HCT116 (cell line): ENCODE data around the gene MRPL24. TPM values are rescaled to one million over a fixed set of nuclear protein-coding genes. Genes with fewer than 3 reads are reported as not detected.

Source experiments
- ATAC-seq: fragments of 200-7000 bp; cut with Tn5 transposase; 2 replicates; pipeline ENCODE4 v1.9.1; 2020; ENCODE audit warnings: mild to moderate bottlenecking, moderate library complexity
- BruUV-seq: library from RNA; stranded (reverse); fragments of 400-500 nt; replicated peaks from 2 replicates; lab custom pipeline; 2021; lab: Mats Ljungman, UMichigan
- CTCF ChIA-PET: fragments of 300-600 bp; sonication (Branson Sonifier 250); formaldehyde crosslinking; loops from one replicate; lab custom pipeline; 2021; ENCODE audit warnings: antibody characterized with exemption; lab: Charles Lee
- POLR2A ChIA-PET: fragments of 300-600, 350-600 bp; sonication (Branson Sonifier 250); formaldehyde crosslinking; loops from one replicate; lab custom pipeline; 2021; ENCODE audit warnings: antibody characterized with exemption; lab: Charles Lee
- RAD21 ChIA-PET, 2 experiments: fragments of 300-600 bp; sonication (Branson Sonifier 250); formaldehyde crosslinking; loops; one replicate each; lab custom pipeline; 2023; ENCODE audit warnings: low total read pairs in 2 of 2; ENCODE audit not compliant: uncharacterized antibody in 2 of 2, unreplicated experiment in 2 of 2, low non-redundant PET in 1 of 2; lab: Charles Lee
- DNase-seq: peaks from one replicate; pipeline ENCODE4 v3.0.0-alpha.2; 2010; ENCODE audit warnings: low read depth, low spot score
- H2AFZ ChIP-seq: fragments of 200-600 bp; shearing (Covaris generic), sonication (generic); 2 replicates; pipeline ENCODE4 v1.6.1; 2017; ENCODE audit warnings: low read depth, mixed run types, mixed read lengths, antibody characterized with exemption, low read length; ENCODE audit not compliant: poor library complexity, severe bottlenecking
- H3K27ac ChIP-seq: 2 replicates; pipeline ENCODE4 v1.5.1; 2012; ENCODE audit warnings: low read depth, low read length
- H3K27me3 ChIP-seq: fragments of 200-600 bp; sonication (generic); 2 replicates; pipeline ENCODE4 v1.6.1; 2016; ENCODE audit warnings: mixed run types, low read length, mixed read lengths; ENCODE audit not compliant: insufficient read depth
- H3K36me3 ChIP-seq, 2 experiments: fragments of 200-500 bp in 1 of 2; fragments of 200-600 bp in 1 of 2; sonication (Bioruptor generic) in 1 of 2; sonication (generic) in 1 of 2; 2 replicates each; pipeline versions ENCODE4 v1.5.1 to v1.6.1; 2014 to 2016; ENCODE audit warnings: low read length in 2 of 2, inconsistent platforms in 1 of 2, mixed read lengths in 1 of 2, mixed run types in 1 of 2; ENCODE audit not compliant: insufficient read depth in 2 of 2, control insufficient read depth in 1 of 2
- H3K4me1 ChIP-seq, 2 experiments: fragments of 200-600 bp in 1 of 2; sonication (generic) in 1 of 2; 2 replicates each; pipeline versions ENCODE4 v1.5.1 to v1.6.1; 2012 to 2017; ENCODE audit warnings: low read length in 2 of 2, inconsistent platforms in 1 of 2, mild to moderate bottlenecking in 1 of 2, mixed read lengths in 1 of 2, mixed run types in 1 of 2, moderate library complexity in 1 of 2; ENCODE audit not compliant: insufficient read depth in 2 of 2, control insufficient read depth in 1 of 2
- H3K4me2 ChIP-seq: fragments of 200-600 bp; sonication (generic); 2 replicates; pipeline ENCODE4 v1.6.1; 2017; ENCODE audit warnings: mixed run types, low read length, mixed read lengths
- H3K4me3 ChIP-seq, 2 experiments: fragments of 200-600 bp in 1 of 2; sonication (generic) in 1 of 2; replicated peaks in 1 of 2; 2 replicates each; pipeline ENCODE4 v1.5.1; 2011 to 2016; ENCODE audit warnings: low read length in 2 of 2, control low read depth in 1 of 2, low read depth in 1 of 2, mild to moderate bottlenecking in 1 of 2, mixed read lengths in 1 of 2, mixed run types in 1 of 2
- H3K79me2 ChIP-seq: fragments of 200-600 bp; sonication (generic); 2 replicates; pipeline ENCODE4 v1.6.1; 2017; ENCODE audit warnings: mild to moderate bottlenecking, mixed run types, low read length, moderate library complexity, mixed read lengths; ENCODE audit not compliant: insufficient read depth
- H3K9ac ChIP-seq: fragments of 200-600 bp; sonication (generic); 2 replicates; pipeline ENCODE4 v1.6.1; 2016; ENCODE audit warnings: low read length, mixed read lengths
- H3K9me2 ChIP-seq: fragments of 200-600 bp; sonication (generic), shearing (Covaris generic); 2 replicates; pipeline ENCODE4 v1.6.1; 2017; ENCODE audit warnings: mixed run types, mild to moderate bottlenecking, moderate library complexity; ENCODE audit not compliant: insufficient read depth
- H3K9me3 ChIP-seq, 2 experiments: fragments of 200-500 bp in 1 of 2; fragments of 200-600 bp in 1 of 2; sonication (Bioruptor generic) in 1 of 2; sonication (generic) in 1 of 2; 2 replicates each; pipeline ENCODE4 v1.6.1; 2014 to 2017; ENCODE audit warnings: low read length in 2 of 2, mixed read lengths in 2 of 2, inconsistent platforms in 1 of 2, low read depth in 1 of 2, mild to moderate bottlenecking in 1 of 2, mixed run types in 1 of 2, moderate library complexity in 1 of 2; ENCODE audit not compliant: control insufficient read depth in 1 of 2, insufficient read depth in 1 of 2
- H4K20me1 ChIP-seq: fragments of 200-600 bp; sonication (generic), shearing (Covaris generic); 2 replicates; pipeline ENCODE4 v1.6.1; 2017; ENCODE audit warnings: mixed run types, mild to moderate bottlenecking, moderate library complexity; ENCODE audit not compliant: insufficient read depth
- CBX3 ChIP-seq: IDR thresholded peaks from 2 replicates; pipeline ENCODE4 v1.6.1; 2012; ENCODE audit warnings: low read depth
- EGR1 ChIP-seq: IDR thresholded peaks from 2 replicates; pipeline ENCODE4 v1.6.1; 2012; ENCODE audit warnings: low read depth
- EZH2phosphoT487 ChIP-seq: fragments of 200-600 bp; IDR thresholded peaks from 2 replicates; pipeline ENCODE4 v1.6.1; 2018; ENCODE audit warnings: antibody characterized with exemption, borderline replicate concordance
- FOSL1 ChIP-seq: IDR thresholded peaks from 2 replicates; pipeline ENCODE4 v1.6.1; 2012; ENCODE audit warnings: low read depth
- JUND ChIP-seq: IDR thresholded peaks from 2 replicates; pipeline ENCODE4 v1.6.1; 2012
- POLR2A ChIP-seq: IDR thresholded peaks from 2 replicates; pipeline ENCODE4 v1.7.0; 2011; ENCODE audit warnings: borderline replicate concordance; ENCODE audit not compliant: insufficient read depth, insufficient read length; ENCODE audit errors: extremely low read depth
- POLR2AphosphoS5 ChIP-seq: IDR thresholded peaks from 2 replicates; pipeline ENCODE4 v1.6.1; 2011; ENCODE audit warnings: mild to moderate bottlenecking, low read depth, low read length, moderate library complexity
- RAD21 ChIP-seq: IDR thresholded peaks from 2 replicates; pipeline ENCODE4 v1.6.1; 2012; ENCODE audit warnings: low read depth, mild to moderate bottlenecking
- SIN3A ChIP-seq: IDR thresholded peaks from 2 replicates; pipeline ENCODE4 v1.6.1; 2012; ENCODE audit warnings: low read depth
- TCF7L2 ChIP-seq: IDR thresholded peaks from 2 replicates; pipeline ENCODE4 v1.7.0; 2011; ENCODE audit warnings: borderline replicate concordance, inconsistent platforms; ENCODE audit not compliant: insufficient read depth, insufficient read length; ENCODE audit errors: extremely low read depth
- YY1 ChIP-seq: IDR thresholded peaks from 2 replicates; pipeline ENCODE4 v1.6.1; 2011; ENCODE audit warnings: low read length, low read depth, moderate library complexity, mild to moderate bottlenecking; ENCODE audit not compliant: insufficient replicate concordance; ENCODE audit errors: extremely low read depth
- ZNF274 ChIP-seq: fragments of 200-500 bp; sonication (Bioruptor generic); IDR thresholded peaks from 2 replicates; pipeline ENCODE4 v1.6.1; 2014; ENCODE audit warnings: mild to moderate bottlenecking, low read depth, low read length, inconsistent platforms
- intact Hi-C: fragments of 100-400 bp; cut with micrococcal nuclease; formaldehyde crosslinking; loops from 2 replicates; pipeline ENCODE4 v1.10.0; 2022
- total RNA-seq: library from RNA; stranded (reverse); gene quantifications from one replicate; pipeline ENCODE4 v1.2.1, GENCODE V29; 2021; ENCODE audit not compliant: unreplicated experiment
- TF ChIP-seq, protein P1 (sequence below): IDR thresholded peaks from 2 replicates; pipeline ENCODE4 v1.6.1; 2012
- TF ChIP-seq, protein P2 (sequence below): IDR thresholded peaks from 2 replicates; pipeline ENCODE4 v1.6.1; 2011; ENCODE audit warnings: mild to moderate bottlenecking, low read length, moderate library complexity; ENCODE audit not compliant: insufficient replicate concordance; ENCODE audit errors: extremely low read depth

Gene MRPL24
- total RNA-seq, 1 experiment from 2014 or later: 111 TPM

DNA sequence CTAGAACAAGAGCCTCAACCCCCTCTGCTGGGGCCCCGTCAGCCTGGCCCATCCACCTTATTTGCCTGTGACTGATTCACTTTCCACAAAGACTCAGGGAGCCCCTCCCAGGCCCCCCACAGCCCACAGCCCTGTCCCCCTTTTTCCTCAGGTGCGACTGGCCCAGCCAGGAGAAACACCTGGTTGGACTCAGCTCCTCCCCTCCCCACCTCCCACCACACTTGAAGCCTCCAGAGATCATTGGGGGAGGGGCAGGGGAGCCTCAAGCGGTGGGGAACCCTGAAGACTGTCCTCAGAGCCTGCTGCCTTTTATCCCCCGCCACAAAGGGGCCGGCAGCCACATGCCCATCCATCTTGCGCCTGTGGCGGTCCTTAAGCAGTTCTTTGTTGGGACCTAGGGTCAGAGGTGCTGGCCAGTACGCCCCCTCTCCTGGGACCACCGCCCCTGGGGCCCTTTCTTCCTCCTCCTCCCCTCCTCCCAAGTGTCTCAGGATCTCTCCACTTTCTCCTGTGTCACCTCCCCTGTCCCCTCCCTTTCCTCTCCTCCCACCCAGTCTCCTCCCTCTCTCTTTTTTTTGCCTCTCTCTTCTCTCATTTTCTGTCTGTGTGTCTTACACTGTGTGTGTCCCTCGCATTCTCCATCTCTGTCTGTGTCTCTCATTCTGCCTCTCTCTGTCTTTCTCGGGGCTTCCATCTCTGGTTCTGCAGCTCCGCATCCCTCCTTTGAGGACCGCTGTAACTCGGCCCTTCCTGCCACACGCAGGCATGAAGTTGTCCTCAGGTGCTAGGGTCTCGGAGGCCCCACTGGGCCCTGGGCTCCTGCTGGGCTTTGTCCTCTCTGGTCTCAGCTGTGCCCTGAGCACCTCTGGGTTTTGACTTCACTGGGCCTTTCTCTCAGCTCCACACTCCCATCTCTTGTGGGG lies 47.7 kb downstream of the MRPL24 start:
- TF ChIP-seq, protein P1, sequence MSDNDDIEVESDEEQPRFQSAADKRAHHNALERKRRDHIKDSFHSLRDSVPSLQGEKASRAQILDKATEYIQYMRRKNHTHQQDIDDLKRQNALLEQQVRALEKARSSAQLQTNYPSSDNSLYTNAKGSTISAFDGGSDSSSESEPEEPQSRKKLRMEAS: no peak
- TF ChIP-seq POLR2AphosphoS5 (peak; percentile 50), TCF7L2 (peak; percentile 91)
- Histone ChIP-seq H3K4me1 (peaks cover 55 to 66% of the 10 kb centered on the region in 2 experiments), H3K27ac (peak overlapping the region; percentile 72), H3K36me3 (no peaks in the 10 kb centered on the region), H3K4me3 (peak overlapping the region; percentile 7 to 37; a peak in 3 of 4 replicates), H3K4me2 (peak overlapping the region; percentile 84), H2AFZ (no peak overlapping the region), H3K9me2 (no peaks in the 10 kb centered on the region), H3K9ac (peak overlapping the region; percentile 55), H3K9me3 (no peaks in the 10 kb centered on the region), H4K20me1 (no peaks in the 10 kb centered on the region), H3K79me2 (no peaks in the 10 kb centered on the region), H3K27me3 (no peaks in the 10 kb centered on the region)
- no peak for DNase-seq
- RAD21 ChIA-PET: interaction anchor here in 1 of 2 experiments (0.7 kb wide), 1 partner anchor 13 kb away, joined by 4 read pairs; the partner anchor contains the start of gene CRABP2
- POLR2A ChIA-PET: interaction anchor here (4.1 kb wide), 1 partner anchor 11 kb away, joined by 36 read pairs; the partner anchor contains the start of gene CRABP2
- CTCF ChIA-PET: interaction anchor here (0.6 to 10.0 kb wide), 4 partner anchors 11 to 197 kb away, joined by 3 to 508 read pairs (median 178); partner anchors contain the start of genes CRABP2, ISG20L2 and METTL25B
- intact Hi-C loops: no loop called here
- BruUV-seq: no TSS peak
- ATAC-seq: peak; percentile 55

DNA sequence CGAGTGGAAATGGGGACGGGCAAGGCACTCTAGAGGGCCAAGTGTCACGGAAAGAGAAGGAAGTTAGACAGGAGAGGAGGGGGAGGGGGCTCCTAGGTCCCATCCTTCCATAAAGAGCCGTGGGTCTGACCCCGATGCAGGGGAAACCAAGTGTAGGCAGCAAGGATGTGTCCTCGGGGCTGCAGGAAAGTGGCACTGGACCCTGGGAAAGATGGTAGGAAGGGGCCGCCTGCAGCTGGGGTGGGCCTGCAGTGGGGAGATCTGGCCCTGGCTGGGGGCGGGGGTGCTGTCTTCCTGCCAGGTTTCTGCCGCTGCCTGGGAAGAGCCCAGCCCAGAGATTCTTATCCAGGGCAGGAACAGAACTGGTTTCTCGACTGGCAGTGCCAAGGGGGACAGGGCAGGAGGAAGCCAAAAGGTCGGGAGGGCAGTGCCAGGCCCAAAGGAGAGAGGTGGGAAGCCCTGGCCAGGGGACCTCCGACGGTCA lies 48.4 kb downstream of the MRPL24 start:
- DNase-seq: no peak
- Histone ChIP-seq H3K27ac (peak overlapping the region; percentile 72), H3K4me2 (peak overlapping the region; percentile 84), H3K9me2 (no peaks in the 10 kb centered on the region), H2AFZ (no peak overlapping the region), H3K27me3 (no peaks in the 10 kb centered on the region), H3K36me3 (no peaks in the 10 kb centered on the region), H3K9me3 (no peaks in the 10 kb centered on the region), H4K20me1 (no peaks in the 10 kb centered on the region), H3K9ac (peak overlapping the region; percentile 55), H3K79me2 (no peaks in the 10 kb centered on the region), H3K4me1 (peaks cover 55 to 67% of the 10 kb centered on the region in 2 experiments), H3K4me3 (peak overlapping the region; percentile 11 to 37; a peak in 3 of 4 replicates)
- ChIA-PET CTCF (interaction anchor here (5.0 to 10.0 kb wide), 4 partner anchors 15 to 198 kb away, joined by 47 to 508 read pairs (median 207); partner anchors contain the start of genes CRABP2, INSRR, ISG20L2 and METTL25B), POLR2A (interaction anchor here (1.0 to 5.0 kb wide), 4 partner anchors 12 to 35 kb away, joined by 3 to 87 read pairs (median 52); partner anchors contain the start of genes CRABP2, ISG20L2 and METTL25B), RAD21 (interaction anchor here (0.7 to 3.9 kb wide), 3 partner anchors 13 to 14 kb away, joined by 4 to 45 read pairs (median 9); partner anchors contain the start of gene CRABP2 (in 2 of the 2))
- peak; percentile 12 for ATAC-seq
- no TSS peak for BruUV-seq
- intact Hi-C loops: no loop called here
- TF ChIP-seq EZH2phosphoT487 (no peak), JUND (no peak), YY1 (no peak), SIN3A (no peak), POLR2A (no peak), EGR1 (no peak), ZNF274 (no peak), CBX3 (no peak), POLR2AphosphoS5 (no peak), RAD21 (no peak), FOSL1 (no peak)
- TF ChIP-seq, protein P1: no peak
- TF ChIP-seq, protein P2, sequence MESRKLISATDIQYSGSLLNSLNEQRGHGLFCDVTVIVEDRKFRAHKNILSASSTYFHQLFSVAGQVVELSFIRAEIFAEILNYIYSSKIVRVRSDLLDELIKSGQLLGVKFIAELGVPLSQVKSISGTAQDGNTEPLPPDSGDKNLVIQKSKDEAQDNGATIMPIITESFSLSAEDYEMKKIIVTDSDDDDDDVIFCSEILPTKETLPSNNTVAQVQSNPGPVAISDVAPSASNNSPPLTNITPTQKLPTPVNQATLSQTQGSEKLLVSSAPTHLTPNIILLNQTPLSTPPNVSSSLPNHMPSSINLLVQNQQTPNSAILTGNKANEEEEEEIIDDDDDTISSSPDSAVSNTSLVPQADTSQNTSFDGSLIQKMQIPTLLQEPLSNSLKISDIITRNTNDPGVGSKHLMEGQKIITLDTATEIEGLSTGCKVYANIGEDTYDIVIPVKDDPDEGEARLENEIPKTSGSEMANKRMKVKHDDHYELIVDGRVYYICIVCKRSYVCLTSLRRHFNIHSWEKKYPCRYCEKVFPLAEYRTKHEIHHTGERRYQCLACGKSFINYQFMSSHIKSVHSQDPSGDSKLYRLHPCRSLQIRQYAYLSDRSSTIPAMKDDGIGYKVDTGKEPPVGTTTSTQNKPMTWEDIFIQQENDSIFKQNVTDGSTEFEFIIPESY: no peak
